C4-2B (cell line): Measurements from ENCODE around the gene RNF167.

Experiments used
- CTCF ChIP-seq: fragments of 450-650 bp; conservative IDR thresholded peaks from 2 replicates; pipeline ENCODE4 v1.5.1; 2017; ENCODE audit warnings: mild to moderate bottlenecking
- ZFX ChIP-seq: fragments of 450-650 bp; IDR thresholded peaks from 2 replicates; pipeline ENCODE4 v1.6.1; 2017

GRCh38 chr17:4947411-4948165 lies 7.5 kb downstream of the RNF167 start:
- no peak for TF ChIP-seq CTCF
- TF ChIP-seq ZFX = no peak; the same call in 1 of the 2 replicates
